K562 (cell line): ENCODE results near the gene MRPS15. TPM values are rescaled to one million over a fixed set of nuclear protein-coding genes. Genes with fewer than 3 reads are reported as not detected.

Experiments used
- ARID2 ChIP-seq: fragments of 450-650 bp; IDR thresholded peaks from 2 replicates; pipeline ENCODE4 v1.6.1; 2017; ENCODE audit warnings: antibody characterized with exemption, mild to moderate bottlenecking
- BCOR ChIP-seq: fragments of 450-650 bp; IDR thresholded peaks from 2 replicates; pipeline ENCODE4 v1.6.1; 2016
- BRCA1 ChIP-seq, 2 experiments: fragments of 450-650 bp in 1 of 2; sonication (generic) in 1 of 2; formaldehyde crosslinking in 1 of 2; IDR thresholded peaks; 2 replicates each; pipeline versions ENCODE4 v1.5.0 to v1.6.1; 2017 to 2020; ENCODE audit warnings: mild to moderate bottlenecking in 1 of 2, missing genetic modification reagents in 1 of 2
- ETV1 ChIP-seq: fragments of 450-650 bp; conservative IDR thresholded peaks from 2 replicates; pipeline ENCODE4 v1.6.1; 2016; ENCODE audit warnings: missing genetic modification characterization, control low read depth, low read depth, missing compliant biosample characterization
- HMG20A ChIP-seq: fragments of 450-650 bp; formaldehyde crosslinking; conservative IDR thresholded peaks from 2 replicates; pipeline ENCODE4 v1.4.0; 2020; ENCODE audit warnings: mild to moderate bottlenecking, mixed read lengths
- MCM3 ChIP-seq: fragments of 450-650 bp; IDR thresholded peaks from 2 replicates; pipeline ENCODE4 v1.6.1; 2016
- NFE2 ChIP-seq: IDR thresholded peaks from 2 replicates; pipeline ENCODE4 v1.6.1; 2014; ENCODE audit warnings: antibody characterized with exemption, low read depth
- PURB ChIP-seq: sonication (generic); formaldehyde crosslinking; IDR thresholded peaks from 2 replicates; pipeline ENCODE4 v1.9.0; 2021; ENCODE audit warnings: low read depth, mild to moderate bottlenecking, missing genetic modification reagents
- RBM15 ChIP-seq: fragments of 200-400 bp; formaldehyde crosslinking; IDR thresholded peaks from 2 replicates; pipeline ENCODE4 v1.6.1; 2018; ENCODE audit warnings: mild to moderate bottlenecking, low read length, moderate library complexity; ENCODE audit not compliant: insufficient read depth
- RBM25 ChIP-seq: fragments of 200-400 bp; formaldehyde crosslinking; IDR thresholded peaks from 2 replicates; pipeline ENCODE4 v1.6.1; 2018; ENCODE audit warnings: low read length, low read depth, moderate library complexity; ENCODE audit not compliant: severe bottlenecking
- RCOR1 ChIP-seq, 2 experiments: IDR thresholded peaks; 2 replicates each; pipeline ENCODE4 v1.6.1; 2012; ENCODE audit warnings: low read depth in 2 of 2, low read length in 2 of 2, borderline replicate concordance in 1 of 2, improper control_type of control experiment in 1 of 2
- TCF7 ChIP-seq: sonication (generic); IDR thresholded peaks from 2 replicates; pipeline ENCODE4 v1.6.1; 2016; ENCODE audit warnings: antibody characterized with exemption, borderline replicate concordance
- ZFPM2 ChIP-seq: fragments of 250-450 bp; sonication (Bioruptor Pico); IDR thresholded peaks from 2 replicates; pipeline ENCODE4 v1.5.1; 2022; ENCODE audit warnings: mild to moderate bottlenecking
- polyA plus RNA-seq, 8 experiments: library from polyadenylated mRNA; depleted of rRNA in 4 of 8; stranded (reverse) in 5 of 8; unstranded in 3 of 8; fragments of >200 nt; fragmentation: Nextera tagmentation in 2 of 8; fragmentation: Illumina TruSeq in 1 of 8; extraction: Ambion mirVana in 2 of 8; extraction: Trizol in 1 of 8; gene quantifications; 2 replicates each; pipeline versions ENCODE4 v1.2.1 to v1.2.3, GENCODE V29; 2011 to 2014; ENCODE audit warnings: inconsistent platforms in 1 of 8, missing spikeins in 1 of 8
- total RNA-seq, 7 experiments: library from RNA; depleted of rRNA in 6 of 7; stranded (reverse); fragments of >200 nt in 6 of 7; fragmentation: Illumina TruSeq in 2 of 7; extraction: Trizol in 2 of 7; gene quantifications; 2 replicates each; pipeline versions ENCODE4 v1.2.1 to v1.2.3, GENCODE V29; 2011 to 2021; ENCODE audit warnings: low replicate concordance in 1 of 7
- TF ChIP-seq, protein P1 (sequence below): fragments of 450-650 bp; IDR thresholded peaks from 2 replicates; pipeline ENCODE4 v1.6.1; 2016

The MRPS15 gene
- total and polyA plus RNA-seq, 9 of the 15 experiments (the other 6 are each of a cell fraction or from before 2014, with no cell fraction given): 62.9 to 286 (median 149) TPM

DNA sequence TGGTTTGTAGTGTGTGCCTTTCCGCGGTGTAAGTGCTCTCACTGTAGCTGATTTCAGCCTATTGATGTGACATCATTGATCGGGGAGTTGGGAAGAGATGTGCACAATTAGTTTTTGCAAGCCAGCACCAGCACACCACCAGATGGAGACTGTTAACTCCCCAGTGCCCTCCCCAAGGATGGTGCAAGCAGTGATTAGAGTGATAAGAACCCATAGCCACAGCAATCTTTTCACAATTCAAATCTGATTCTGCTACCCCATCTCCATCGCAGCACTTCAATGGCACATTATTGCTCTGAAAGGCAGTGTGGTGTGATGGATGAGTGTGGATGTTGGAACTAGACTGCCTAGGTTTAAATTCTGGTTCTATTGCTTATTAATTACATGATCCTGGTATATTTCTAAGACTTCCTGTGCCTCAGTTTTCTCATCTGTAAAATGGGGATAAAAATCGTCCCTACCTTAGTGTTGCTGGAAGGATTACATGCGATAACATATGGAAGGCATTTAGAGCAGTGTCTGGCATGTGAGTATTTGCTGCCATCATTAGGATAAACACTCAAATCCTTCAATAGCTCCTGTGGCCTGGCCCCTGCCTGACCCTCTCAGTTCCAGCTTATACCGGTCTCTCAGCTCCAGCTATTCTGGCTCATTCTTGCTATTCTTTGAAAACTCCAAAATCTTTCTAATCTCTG is 11.9 kb upstream of the MRPS15 start (continued):
- TF ChIP-seq RBM25: peak; percentile 96
- no peak for TF ChIP-seq BRCA1 (IDR thresholded peaks at IDR 0.05)
- TF ChIP-seq BRCA1 (CRISPR knock-in tag; IDR thresholded peaks at IDR 0.05): no peak
- TF ChIP-seq HMG20A (CRISPR knock-in tag): no peak
- TF ChIP-seq ARID2: no peak
- TF ChIP-seq ETV1 (tag): peak; percentile 82
- TF ChIP-seq ZFPM2 (CRISPR knock-in tag): no peak
- TF ChIP-seq, protein P1, sequence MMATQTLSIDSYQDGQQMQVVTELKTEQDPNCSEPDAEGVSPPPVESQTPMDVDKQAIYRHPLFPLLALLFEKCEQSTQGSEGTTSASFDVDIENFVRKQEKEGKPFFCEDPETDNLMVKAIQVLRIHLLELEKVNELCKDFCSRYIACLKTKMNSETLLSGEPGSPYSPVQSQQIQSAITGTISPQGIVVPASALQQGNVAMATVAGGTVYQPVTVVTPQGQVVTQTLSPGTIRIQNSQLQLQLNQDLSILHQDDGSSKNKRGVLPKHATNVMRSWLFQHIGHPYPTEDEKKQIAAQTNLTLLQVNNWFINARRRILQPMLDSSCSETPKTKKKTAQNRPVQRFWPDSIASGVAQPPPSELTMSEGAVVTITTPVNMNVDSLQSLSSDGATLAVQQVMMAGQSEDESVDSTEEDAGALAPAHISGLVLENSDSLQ: no peak
- no peak for TF ChIP-seq RBM15
- no peak for TF ChIP-seq PURB (CRISPR knock-in tag)
- no peak for TF ChIP-seq TCF7
- TF ChIP-seq BCOR: peak; percentile 95
- TF ChIP-seq MCM3: no peak
- peak in 1 of 2 experiments; percentile 49; a peak in 3 of 4 replicates for TF ChIP-seq RCOR1 (IDR thresholded peaks at IDR 0.05; ENCODE audit: borderline replicate concordance in 1 of 2, low read depth in 2 of 2, low read length in 2 of 2)
- no peak for TF ChIP-seq NFE2
